Activated naive CD8-positive, alpha-beta T cell treated with anti-CD3 and anti-CD28 coated beads, Interleukin-2, amount 50 U/mL, for 16 hours (primary cell): ENCODE results near the gene SLC19A2.

Experiments
- DNase-seq: peaks from one replicate; pipeline ENCODE4 v3.0.0-alpha.2; 2020; ENCODE audit warnings: low read depth, low spot score

The SLC19A2 gene

DNA sequence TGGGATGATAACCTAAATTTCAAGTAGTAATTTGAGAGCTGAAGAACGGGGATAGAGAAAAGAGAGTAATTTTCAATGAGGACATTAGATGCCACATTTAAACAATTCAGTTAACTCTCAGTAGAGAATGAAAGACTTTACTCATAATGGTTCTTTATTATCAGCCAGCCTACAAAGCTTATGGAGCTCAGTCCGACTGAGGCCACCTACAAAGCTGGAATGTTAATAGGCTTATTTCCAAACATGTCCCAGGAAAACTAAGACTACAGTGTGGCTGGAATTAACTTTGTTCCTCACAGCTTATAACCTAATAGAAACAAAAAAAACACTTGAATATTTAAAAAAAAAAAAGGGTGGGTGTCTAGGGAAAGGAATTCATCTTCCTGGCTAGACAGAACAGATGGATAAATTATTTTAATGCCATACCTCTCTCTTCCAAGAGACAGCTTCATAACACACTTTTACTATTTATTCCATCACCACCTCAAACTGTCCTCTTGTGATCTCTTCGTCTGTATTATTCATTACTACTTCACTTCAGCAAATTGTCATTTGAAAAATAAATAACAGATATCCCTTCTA lies 9.8 kb downstream of the SLC19A2 start:
- DNase-seq = no peak

DNA sequence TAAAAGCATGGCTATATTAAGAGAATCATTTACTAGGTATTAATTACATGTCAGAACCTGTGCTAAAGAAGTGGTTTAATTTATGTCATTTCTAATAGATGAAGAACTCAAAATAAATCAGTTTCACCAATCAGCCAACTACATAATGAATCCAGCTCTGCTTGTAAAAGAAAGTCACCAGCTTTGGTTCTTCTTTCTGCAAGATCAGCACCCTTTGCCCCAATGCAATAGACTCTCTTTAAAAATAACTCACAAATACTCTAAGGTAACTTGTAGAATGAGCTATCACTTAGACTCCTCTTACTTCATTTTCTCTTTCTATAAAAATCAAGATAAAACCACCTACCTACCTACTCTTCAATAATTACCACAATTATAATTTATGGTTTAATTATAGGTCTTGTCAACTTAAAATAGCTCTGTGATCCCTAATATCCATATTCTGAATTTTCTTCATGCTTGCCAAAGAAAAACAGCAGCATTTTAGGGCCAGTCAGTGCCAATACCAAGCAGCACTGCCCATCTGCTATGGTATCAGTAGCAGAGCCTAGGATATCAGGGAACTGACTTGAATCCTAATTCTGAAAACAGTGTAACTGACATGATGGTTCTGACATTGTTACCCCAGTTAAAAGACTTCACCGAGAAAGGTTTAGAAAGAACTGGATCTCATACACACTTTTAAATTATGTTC lies 11.3 kb downstream of the SLC19A2 start:
- DNase-seq = no peak

- DNase-seq = no peak
Observed at GRCh38 chr1:169473347-169473746, 12.4 kb downstream of the SLC19A2 start.

- no peak for DNase-seq
Observed at GRCh38 chr1:169472738-169473137, 13.0 kb downstream of the SLC19A2 start.

DNA sequence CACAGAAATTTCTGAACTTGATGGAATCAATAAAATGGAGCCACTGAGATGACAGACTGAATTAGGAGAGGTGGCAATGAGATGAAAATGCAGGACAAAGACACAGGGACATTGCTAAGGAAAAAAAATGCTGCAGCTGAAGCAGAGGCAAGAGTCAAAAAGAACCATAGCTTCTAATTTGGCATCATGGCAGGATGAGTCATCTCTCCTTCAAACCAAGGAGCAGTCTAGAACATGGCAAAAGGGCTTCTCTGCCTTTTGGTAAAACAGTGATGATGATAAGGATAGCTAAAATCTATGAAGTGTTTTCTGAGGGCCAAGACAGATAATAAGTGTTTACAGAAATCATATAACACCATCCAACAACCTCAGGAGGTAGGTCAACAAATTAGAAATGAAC lies 16.8 kb downstream of the SLC19A2 start:
- no peak for DNase-seq

DNA sequence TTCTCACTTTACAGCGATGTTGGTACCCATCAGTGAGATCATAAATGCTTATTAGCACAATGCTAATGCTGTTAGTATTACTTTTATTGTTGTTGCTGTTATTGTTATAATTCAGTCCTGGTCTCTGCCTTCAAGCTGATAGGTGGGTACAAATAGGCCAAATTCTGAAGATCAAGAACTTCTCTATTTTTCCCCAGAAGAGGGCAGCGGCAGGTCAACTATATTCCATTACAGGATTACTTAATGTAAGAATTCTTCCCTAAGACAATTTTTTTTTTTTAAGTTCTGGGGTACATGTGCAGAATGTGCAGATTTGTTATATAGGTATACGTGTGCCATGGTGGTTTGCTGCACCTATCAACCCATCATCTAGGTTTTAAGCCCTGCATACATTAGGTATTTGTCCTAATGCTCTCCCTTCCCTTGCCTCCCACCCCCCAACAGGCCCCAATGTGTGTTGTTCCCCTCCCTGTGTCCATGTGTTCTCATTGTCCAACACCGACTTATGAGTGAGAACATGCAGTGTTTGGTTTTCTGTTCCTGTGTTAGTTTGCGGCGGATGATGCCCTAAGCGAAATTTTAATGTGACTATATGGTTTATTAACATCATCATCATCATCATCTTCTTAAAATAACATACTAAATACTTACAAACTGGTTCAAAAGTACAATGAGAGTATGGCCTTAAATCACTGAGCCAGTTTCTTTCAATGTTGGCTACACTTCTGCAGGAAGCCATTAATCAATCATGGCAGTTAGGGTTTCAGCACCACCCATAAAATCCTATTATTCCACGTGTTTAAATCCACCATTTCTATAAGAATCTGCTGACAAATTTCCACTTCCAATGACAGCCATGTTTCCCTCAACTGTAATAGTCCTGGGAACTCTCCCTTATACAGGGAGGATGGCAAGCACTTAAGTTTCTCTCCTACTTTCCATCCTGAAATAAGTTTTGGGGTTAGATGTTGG lies 19.2 kb downstream of the SLC19A2 start:
- DNase-seq = no peak

DNA sequence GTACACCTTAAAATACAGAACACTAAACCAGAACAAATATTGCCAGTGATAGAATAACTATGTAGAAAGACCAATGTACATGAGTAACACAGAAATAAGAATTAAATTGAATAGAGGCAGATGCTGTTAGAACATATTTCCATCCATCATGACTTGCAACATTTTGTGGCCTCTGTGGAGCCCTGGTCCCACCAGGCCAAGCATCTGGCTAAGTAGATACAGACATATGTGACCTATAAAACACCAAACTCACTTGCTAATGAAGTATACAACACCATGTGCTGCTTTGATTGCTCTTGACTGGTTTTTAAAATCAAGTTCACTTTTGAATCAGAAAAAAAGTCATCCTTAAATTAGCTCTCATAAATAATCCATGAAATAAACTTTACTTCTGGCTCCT lies 20.5 kb downstream of the SLC19A2 start:
- no peak for DNase-seq

DNA sequence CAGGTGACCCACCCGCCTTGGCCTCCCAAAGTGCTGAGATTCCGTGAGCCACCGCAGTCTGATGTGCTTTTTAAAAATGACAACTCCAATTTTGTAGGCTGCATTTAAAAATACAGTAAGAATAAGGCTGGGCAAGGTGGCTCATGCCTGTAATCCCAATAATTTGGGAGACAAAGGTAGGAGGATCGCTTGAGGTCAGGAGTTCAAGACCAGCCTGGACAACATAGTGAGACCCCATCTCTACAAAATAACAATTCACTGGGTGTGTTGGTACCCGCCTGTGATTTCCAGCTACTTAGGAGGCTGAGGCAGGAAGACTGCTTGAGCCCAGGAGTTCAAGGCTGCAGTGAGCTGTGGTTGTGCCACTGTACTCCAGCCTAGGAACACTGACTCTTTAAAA lies 23.4 kb downstream of the SLC19A2 start:
- no peak for DNase-seq

DNA sequence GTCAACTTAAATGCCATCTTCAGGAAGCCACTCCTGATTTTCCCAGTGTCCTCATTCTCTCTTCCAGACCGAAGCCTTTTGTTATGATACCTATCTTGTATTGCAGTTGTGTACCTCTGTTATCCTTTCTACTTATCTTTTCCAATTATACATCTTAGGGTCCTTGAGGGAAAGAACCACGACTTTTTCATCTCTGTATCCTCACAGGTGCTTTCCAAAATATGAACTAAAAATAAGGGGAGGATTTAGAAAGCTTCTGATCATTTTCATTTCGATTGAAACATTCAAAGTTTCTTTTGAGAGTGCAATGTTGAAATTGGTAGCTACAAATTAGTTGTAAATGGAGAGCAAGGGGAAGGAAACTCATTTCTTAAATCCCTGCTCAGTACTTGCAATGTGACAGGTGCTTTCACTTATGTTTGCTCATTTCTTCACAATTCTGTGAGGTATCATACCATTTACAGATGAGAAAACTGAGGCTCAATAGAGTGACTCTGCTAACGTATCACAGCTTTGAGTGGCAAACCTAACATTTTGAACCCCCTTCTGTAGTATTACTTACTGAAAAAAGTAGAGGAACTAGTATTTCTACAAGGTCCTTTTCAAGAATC lies 24.2 kb downstream of the SLC19A2 start:
- no peak for DNase-seq

- no peak for DNase-seq
Observed at GRCh38 chr1:169460191-169460833, 25.4 kb downstream of the SLC19A2 start.

DNA sequence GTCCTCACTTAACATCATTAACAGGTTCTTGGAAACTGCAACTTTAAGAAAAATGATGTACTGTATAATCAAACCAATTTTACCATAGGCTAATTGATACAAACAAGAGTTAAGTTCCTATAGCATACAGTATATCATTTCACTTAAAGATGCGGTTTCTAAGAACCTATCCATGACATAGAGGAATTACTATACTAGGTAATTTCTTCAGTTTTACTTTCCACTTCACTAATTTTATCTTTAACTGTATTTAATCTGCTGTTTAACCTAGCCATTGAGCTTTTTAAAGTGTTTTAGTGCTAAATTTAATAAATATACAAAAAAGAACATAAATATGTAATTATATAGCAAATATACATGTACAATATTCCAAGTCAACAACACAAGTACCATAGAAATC lies 28.3 kb downstream of the SLC19A2 start:
- DNase-seq = no peak

DNA sequence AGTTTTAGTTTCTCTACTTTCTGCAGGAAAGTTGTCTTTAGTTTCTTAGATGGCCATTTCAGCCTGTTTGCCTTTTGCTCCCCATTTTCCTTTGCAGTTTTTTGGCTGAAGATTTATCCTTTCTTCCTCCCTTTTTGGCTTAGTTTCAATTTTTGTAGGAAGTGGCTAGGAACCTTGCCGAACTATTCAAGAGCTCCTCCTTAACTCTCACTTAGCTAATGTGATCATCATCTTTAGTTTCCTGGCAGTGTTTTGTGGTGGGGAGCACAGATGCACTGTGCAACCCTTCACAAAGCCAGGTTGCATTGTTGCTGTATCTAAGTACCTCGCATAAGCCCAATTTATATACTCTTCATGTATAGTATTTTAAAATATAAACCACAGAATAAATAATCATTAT lies 29.7 kb downstream of the SLC19A2 start:
- DNase-seq = no peak

- no peak for DNase-seq
Observed at GRCh38 chr1:169452921-169453320, 32.8 kb downstream of the SLC19A2 start.

- no peak for DNase-seq
Observed at GRCh38 chr1:169451218-169451824, 34.4 kb downstream of the SLC19A2 start.

GRCh38 chr1:169443923-169444322 lies 41.8 kb downstream of the SLC19A2 start:
- DNase-seq = no peak

GRCh38 chr1:169427081-169427641 lies 58.6 kb downstream of the SLC19A2 start, which contains the start of gene CCDC181:
CCDC181 (minus strand) TSS chr1:169427474; CDS start chr1:169424927, 2,547 bp downstream.
- DNase-seq = peak; percentile 40

DNA sequence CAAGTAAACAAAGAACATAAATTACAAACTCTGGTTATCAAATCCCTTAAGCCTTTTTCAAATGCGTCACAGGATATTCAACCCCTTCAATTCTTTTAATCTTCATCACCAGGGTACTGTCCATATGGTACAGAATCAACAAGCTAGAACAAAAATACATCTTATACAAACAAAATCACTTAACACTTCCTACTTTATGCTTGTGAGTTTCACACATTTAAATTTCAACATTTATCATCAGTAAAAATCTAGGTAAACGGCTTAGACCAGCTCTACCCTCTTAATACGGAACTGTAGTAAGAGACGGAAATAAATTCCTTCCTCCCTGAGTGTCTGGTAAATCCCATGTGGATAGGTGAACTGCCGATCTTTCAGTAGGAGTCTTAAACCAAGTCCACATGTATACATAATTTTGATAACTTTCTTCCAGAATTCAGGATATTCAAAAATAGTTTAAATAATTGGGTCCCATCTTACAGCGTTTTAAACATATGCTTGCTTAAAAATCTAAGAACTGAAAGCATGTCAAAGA lies 59.5 kb downstream of the SLC19A2 start:
- DNase-seq = no peak

- no peak for DNase-seq
Observed at GRCh38 chr1:169421309-169421708, 64.4 kb downstream of the SLC19A2 start.

- DNase-seq = no peak
Observed at GRCh38 chr1:169414952-169415351, 70.8 kb downstream of the SLC19A2 start.
